ENCODE measurements around the gene NIN.

Gene NIN

GRCh38 chr14:50766338-50766886 is 64.5 kb downstream of the NIN start:
- FAIRE-seq = no peak
- DNase-seq (ENCODE audit: insufficient read length, low spot score) = no peak

- FAIRE-seq (no peak), DNase-seq (ENCODE audit: insufficient read length, low spot score) (no peak)
Measured at GRCh38 chr14:50763382-50764007, 67.5 kb downstream of the NIN start.

- FAIRE-seq (no peak), DNase-seq (ENCODE audit: insufficient read length, low spot score) (no peak)
Measured at GRCh38 chr14:50762931-50763300, 68.0 kb downstream of the NIN start.

- FAIRE-seq (no peak), DNase-seq (ENCODE audit: insufficient read length, low spot score) (no peak)
Measured at GRCh38 chr14:50762001-50762930, 68.7 kb downstream of the NIN start.

- no peak for FAIRE-seq
Measured at GRCh38 chr14:50759800-50760543, 71.0 kb downstream of the NIN start.

GRCh38 chr14:50758945-50759344 is 72.0 kb downstream of the NIN start:
- FAIRE-seq (no peak), DNase-seq (ENCODE audit: insufficient read length, low spot score) (no peak)

More at GRCh38 chr14:50759800-50760543, 71.0 kb downstream of the NIN start:
- no peak for DNase-seq (ENCODE audit: insufficient read length, low spot score)

- DNase-seq (ENCODE audit: insufficient read length, low spot score) (no peak), FAIRE-seq (no peak)
Measured at GRCh38 chr14:50758305-50758704, 72.7 kb downstream of the NIN start.

- DNase-seq (ENCODE audit: insufficient read length, low spot score) (no peak), FAIRE-seq (no peak)
Measured at GRCh38 chr14:50757702-50758101, 73.3 kb downstream of the NIN start.

GRCh38 chr14:50756300-50756699 is 74.7 kb downstream of the NIN start:
- peak; percentile 96 for FAIRE-seq
- no peak for DNase-seq (ENCODE audit: insufficient read length, low spot score)

GRCh38 chr14:50750323-50750722 is 80.6 kb downstream of the NIN start:
- FAIRE-seq (peak; percentile 51), DNase-seq (ENCODE audit: insufficient read length, low spot score) (no peak)

GRCh38 chr14:50745401-50746058 is 85.4 kb downstream of the NIN start:
- no peak for FAIRE-seq
- DNase-seq (ENCODE audit: insufficient read length, low spot score) = no peak

GRCh38 chr14:50744231-50744630 is 86.7 kb downstream of the NIN start:
- no peak for FAIRE-seq
- no peak for DNase-seq (ENCODE audit: insufficient read length, low spot score)

- FAIRE-seq (peak; percentile 67), DNase-seq (ENCODE audit: insufficient read length, low spot score) (no peak)
Measured at GRCh38 chr14:50741567-50741966, 89.4 kb downstream of the NIN start.

- no peak for FAIRE-seq
Measured at GRCh38 chr14:50740856-50741255, 90.1 kb downstream of the NIN start.

GRCh38 chr14:50739186-50739585 is 91.8 kb downstream of the NIN start:
- FAIRE-seq (no peak), DNase-seq (ENCODE audit: insufficient read length, low spot score) (no peak)

More at GRCh38 chr14:50740856-50741255, 90.1 kb downstream of the NIN start:
- no peak for DNase-seq (ENCODE audit: insufficient read length, low spot score)

- FAIRE-seq (peak; percentile 92), DNase-seq (ENCODE audit: insufficient read length, low spot score) (no peak)
Measured at GRCh38 chr14:50736932-50737419, 94.0 kb downstream of the NIN start.

GRCh38 chr14:50734950-50735695 is 95.8 kb downstream of the NIN start:
- DNase-seq (ENCODE audit: insufficient read length, low spot score) (no peak), FAIRE-seq (no peak)

- FAIRE-seq (no peak), DNase-seq (ENCODE audit: insufficient read length, low spot score) (no peak)
Measured at GRCh38 chr14:50733494-50733893, 97.5 kb downstream of the NIN start.

- no peak for DNase-seq (ENCODE audit: insufficient read length, low spot score)
Measured at GRCh38 chr14:50728836-50729235, 102.1 kb downstream of the NIN start.

More at GRCh38 chr14:50728836-50729235, 102.1 kb downstream of the NIN start:
- FAIRE-seq = no peak

Data from GM19239 (cell line).